BE2C (cell line): Measurements from ENCODE around the gene FOXO1.

Source experiments
- DNase-seq: peaks from one replicate; pipeline ENCODE4 v3.0.0-alpha.2; 2020
- H3K27me3 ChIP-seq: fragments of 250-450 bp; sonication (Bioruptor Pico); 2 replicates; pipeline ENCODE4 v1.5.1; 2020; ENCODE audit warnings: mild to moderate bottlenecking
- H3K36me3 ChIP-seq: fragments of 250-450 bp; sonication (Bioruptor Pico); 2 replicates; pipeline ENCODE4 v1.5.1; 2020; ENCODE audit warnings: mild to moderate bottlenecking
- H3K4me1 ChIP-seq: fragments of 250-450 bp; sonication (Bioruptor Pico); 2 replicates; pipeline ENCODE4 v1.5.1; 2020
- H3K4me3 ChIP-seq: 2 replicates; pipeline ENCODE4 v1.5.1; 2011; ENCODE audit warnings: low read depth, low read length
- H3K9me3 ChIP-seq: fragments of 250-450 bp; sonication (Bioruptor Pico); 2 replicates; pipeline ENCODE4 v1.5.1; 2020
- CTCF ChIP-seq: IDR thresholded peaks from 2 replicates; pipeline ENCODE4 v1.5.1; 2012; ENCODE audit warnings: mild to moderate bottlenecking, low read depth, low read length

The FOXO1 gene

GRCh38 chr13:40588101-40588500 is 78.3 kb downstream of the FOXO1 start:
- DNase-seq: no peak
- H3K36me3 ChIP-seq: no peaks in the 10 kb centered on the region
- TF ChIP-seq CTCF: no peak
- H3K27me3 ChIP-seq: no peaks in the 10 kb centered on the region
- H3K4me1 ChIP-seq: peaks cover 11% of the 10 kb centered on the region
- H3K9me3 ChIP-seq: no peaks in the 10 kb centered on the region
- H3K4me3 ChIP-seq: no peak overlapping the region

- DNase-seq: no peak
- Histone ChIP-seq H3K9me3 (no peaks in the 10 kb centered on the region), H3K4me3 (no peak overlapping the region), H3K4me1 (peaks cover 11% of the 10 kb centered on the region), H3K36me3 (no peaks in the 10 kb centered on the region), H3K27me3 (no peaks in the 10 kb centered on the region)
- no peak for TF ChIP-seq CTCF
Observed at GRCh38 chr13:40586886-40587565, 79.4 kb downstream of the FOXO1 start.

- Histone ChIP-seq H3K4me3 (no peak overlapping the region), H3K4me1 (peaks cover 11% of the 10 kb centered on the region), H3K27me3 (no peaks in the 10 kb centered on the region), H3K36me3 (no peaks in the 10 kb centered on the region), H3K9me3 (no peaks in the 10 kb centered on the region)
- no peak for TF ChIP-seq CTCF
- no peak for DNase-seq
Observed at GRCh38 chr13:40585911-40586471, 80.5 kb downstream of the FOXO1 start.

- H3K4me1 ChIP-seq: peaks cover 6% of the 10 kb centered on the region
- no peaks in the 10 kb centered on the region for H3K36me3 ChIP-seq
Observed at GRCh38 chr13:40583738-40584137, 82.7 kb downstream of the FOXO1 start.

GRCh38 chr13:40582531-40582930 is 83.9 kb downstream of the FOXO1 start:
- no peaks in the 10 kb centered on the region for H3K9me3 ChIP-seq
- H3K27me3 ChIP-seq: no peaks in the 10 kb centered on the region
- no peaks in the 10 kb centered on the region for H3K36me3 ChIP-seq
- no peak for DNase-seq
- no peak for TF ChIP-seq CTCF
- peaks cover 1% of the 10 kb centered on the region for H3K4me1 ChIP-seq
- no peak overlapping the region for H3K4me3 ChIP-seq

More at GRCh38 chr13:40583738-40584137, 82.7 kb downstream of the FOXO1 start:
- no peak for TF ChIP-seq CTCF
- H3K9me3 ChIP-seq: no peaks in the 10 kb centered on the region
- no peaks in the 10 kb centered on the region for H3K27me3 ChIP-seq
- no peak for DNase-seq
- no peak overlapping the region for H3K4me3 ChIP-seq

GRCh38 chr13:40581277-40581579 is 85.2 kb downstream of the FOXO1 start:
- Histone ChIP-seq H3K27me3 (no peaks in the 10 kb centered on the region), H3K9me3 (no peaks in the 10 kb centered on the region), H3K4me3 (no peak overlapping the region)

More at GRCh38 chr13:40581277-40581579, 85.2 kb downstream of the FOXO1 start:
- no peak for TF ChIP-seq CTCF
- no peaks in the 10 kb centered on the region for H3K36me3 ChIP-seq
- no peaks in the 10 kb centered on the region for H3K4me1 ChIP-seq
- no peak for DNase-seq
